ENCODE results near the gene GNAI2.

GNAI2 gene

GRCh38 chr3:50297896-50298725 is 62.1 kb downstream of the GNAI2 start:
- no peak for DNase-seq (ENCODE audit: low spot score)

- peak; percentile 100 for DNase-seq (ENCODE audit: low spot score)
These were observed 63.0 kb downstream of the GNAI2 start, which contains the start of the genes HYAL3 and NAA80 for GRCh38 chr3:50298836-50299637. Gene HYAL3, minus strand, starts transcription at chr3:50299405. Its CDS starts 3,803 bp downstream, at chr3:50295602. Gene NAA80, minus strand, starts transcription at chr3:50299405. Its CDS starts 1,942 bp downstream, at chr3:50297463.

GRCh38 chr3:50299638-50299928 is 63.6 kb downstream of the GNAI2 start:
- DNase-seq (ENCODE audit: low spot score) = no peak

- DNase-seq (ENCODE audit: low spot score) = no peak
These were observed 64.1 kb downstream of the GNAI2 start for GRCh38 chr3:50299929-50300680.

- DNase-seq (ENCODE audit: low spot score) = no peak
These were observed 64.8 kb downstream of the GNAI2 start for GRCh38 chr3:50300681-50301254.

GRCh38 chr3:50302095-50303012 is 66.3 kb downstream of the GNAI2 start:
- DNase-seq (ENCODE audit: low spot score) = no peak

GRCh38 chr3:50303013-50303815 is 67.2 kb downstream of the GNAI2 start, which contains the start of gene HYAL1:
Gene HYAL1, minus strand, starts transcription at chr3:50303574. Its CDS starts 618 bp downstream, at chr3:50302956.
- no peak for DNase-seq (ENCODE audit: low spot score)

- DNase-seq (ENCODE audit: low spot score) = no peak
These were observed 68.6 kb downstream of the GNAI2 start for GRCh38 chr3:50304601-50305000.
